ENCODE measurements around the gene PLA2G4A.

Gene PLA2G4A

GRCh38 chr1:186828611-186829454 lies at the start of gene PLA2G4A:
Gene PLA2G4A (plus strand): TSS chr1:186828949. CDS start chr1:186854355, 25,406 bp downstream.
- DNase-seq (ENCODE audit: low spot score), result peak; percentile 31

- DNase-seq (ENCODE audit: low spot score), result no peak
Measured at GRCh38 chr1:186780076-186780475, 48.7 kb upstream of the PLA2G4A start.

GRCh38 chr1:186781730-186782129 lies 47.0 kb upstream of the PLA2G4A start:
- no peak for DNase-seq (ENCODE audit: low spot score)

- no peak for DNase-seq (ENCODE audit: low spot score)
Measured at GRCh38 chr1:186782791-186783190, 46.0 kb upstream of the PLA2G4A start.

DNA sequence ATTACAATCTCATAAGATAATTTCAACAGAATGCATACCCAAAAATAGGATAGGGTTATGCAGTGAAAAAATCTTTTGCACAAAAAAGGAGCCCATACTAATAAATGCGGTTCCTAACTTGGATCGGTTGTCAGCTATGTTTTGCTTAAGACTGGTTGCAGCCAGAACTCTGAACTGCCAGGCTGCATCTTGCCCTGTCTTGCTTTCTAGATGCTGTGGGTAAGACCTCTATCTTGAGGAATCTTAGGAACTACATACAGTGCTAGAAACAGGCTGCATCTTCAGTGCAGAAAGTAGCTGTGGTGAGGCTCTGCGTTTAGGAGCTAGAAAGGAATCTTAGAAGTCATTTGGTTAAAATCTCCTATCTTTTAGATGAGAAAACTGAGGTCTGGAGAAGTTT lies 45.6 kb upstream of the PLA2G4A start:
- DNase-seq (ENCODE audit: low spot score), result no peak

DNA sequence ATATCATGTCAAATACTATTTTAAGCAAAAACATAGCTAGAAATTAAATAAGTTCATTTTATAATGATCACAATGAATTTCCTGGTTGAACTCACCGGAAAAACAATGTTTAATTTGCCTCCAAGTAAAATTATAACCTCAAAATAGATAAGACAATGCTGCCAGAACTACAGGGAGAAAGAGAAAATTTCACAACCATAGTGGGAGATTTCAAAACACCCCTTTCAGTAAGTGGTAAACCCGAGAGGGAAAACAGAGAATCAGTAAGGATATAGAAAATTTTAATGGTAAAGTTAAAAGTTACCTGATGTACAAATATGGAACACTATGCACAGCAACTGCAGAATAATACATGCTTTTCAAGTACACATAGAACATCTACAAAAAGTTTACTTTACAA lies 43.2 kb upstream of the PLA2G4A start:
- DNase-seq (ENCODE audit: low spot score), result no peak

GRCh38 chr1:186790101-186790500 lies 38.6 kb upstream of the PLA2G4A start:
- DNase-seq (ENCODE audit: low spot score), result no peak

- no peak for DNase-seq (ENCODE audit: low spot score)
Measured at GRCh38 chr1:186792870-186793581, 35.7 kb upstream of the PLA2G4A start.

DNA sequence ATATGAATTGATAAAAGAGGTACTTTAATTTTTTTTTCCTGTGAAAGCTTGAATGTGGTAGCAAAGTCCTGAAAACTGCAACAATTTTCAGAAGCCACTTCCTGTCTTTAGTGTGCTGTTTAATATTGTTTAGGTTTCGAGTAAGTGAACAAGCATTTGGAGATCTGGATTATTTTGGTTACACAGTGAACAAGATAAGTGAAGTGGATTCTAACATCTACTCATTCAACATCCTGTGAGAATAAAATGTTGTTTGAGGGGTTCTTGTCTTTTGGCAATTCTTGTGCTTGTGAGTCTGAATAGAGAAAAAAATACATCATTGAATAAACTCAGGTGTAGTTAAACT lies 35.2 kb upstream of the PLA2G4A start:
- no peak for DNase-seq (ENCODE audit: low spot score)

DNA sequence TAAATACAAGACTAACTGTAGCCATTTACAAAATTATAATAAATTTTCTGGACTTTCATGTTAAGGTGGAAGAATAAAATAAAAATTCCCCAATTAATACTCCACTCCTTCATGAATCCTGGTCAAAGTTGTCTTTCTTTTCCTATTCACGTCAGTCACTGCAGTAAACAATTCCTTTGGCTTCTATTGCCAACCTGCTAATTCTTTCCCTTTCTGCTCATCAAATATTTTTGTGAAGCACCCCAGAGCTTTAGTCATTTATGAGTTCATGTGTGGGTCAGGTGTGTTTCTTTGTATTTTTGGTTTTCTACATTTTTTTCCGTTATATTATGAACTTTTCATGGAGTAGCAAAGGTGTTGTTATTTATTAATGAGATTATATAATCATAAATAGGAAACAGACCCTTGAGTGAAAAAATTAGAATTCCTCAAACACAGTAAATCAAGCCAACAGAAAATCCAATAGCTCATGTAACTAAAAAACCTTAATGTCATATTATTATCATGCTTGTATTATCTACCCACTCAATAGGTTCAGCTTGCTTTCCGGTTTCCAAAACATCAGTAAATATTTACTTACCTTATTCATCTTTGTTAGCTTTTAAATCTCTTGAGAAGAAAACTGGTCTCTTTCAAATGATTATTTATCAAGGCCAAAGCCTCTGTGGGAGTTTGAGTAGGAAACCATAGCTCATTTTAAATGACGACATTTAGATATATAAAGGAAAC lies 29.6 kb upstream of the PLA2G4A start:
- no peak for DNase-seq (ENCODE audit: low spot score)

DNA sequence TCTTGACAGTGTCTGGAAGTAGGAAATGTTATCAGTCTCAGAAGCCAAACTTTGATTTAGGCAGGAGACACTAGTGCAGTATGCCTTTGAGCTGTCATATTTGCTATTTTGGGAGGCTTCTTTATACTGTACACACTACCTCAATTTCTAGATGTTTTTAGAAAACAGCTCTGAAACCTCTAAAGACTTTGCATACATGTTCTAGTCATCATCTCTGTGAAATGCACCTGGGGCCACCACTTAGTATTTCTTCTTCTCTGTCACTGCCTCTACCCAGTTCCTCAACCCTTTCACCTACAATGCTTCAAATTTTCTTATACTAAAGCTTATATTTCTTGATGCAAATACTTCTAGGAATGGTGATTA lies 29.1 kb upstream of the PLA2G4A start:
- DNase-seq (ENCODE audit: low spot score), result no peak

DNA sequence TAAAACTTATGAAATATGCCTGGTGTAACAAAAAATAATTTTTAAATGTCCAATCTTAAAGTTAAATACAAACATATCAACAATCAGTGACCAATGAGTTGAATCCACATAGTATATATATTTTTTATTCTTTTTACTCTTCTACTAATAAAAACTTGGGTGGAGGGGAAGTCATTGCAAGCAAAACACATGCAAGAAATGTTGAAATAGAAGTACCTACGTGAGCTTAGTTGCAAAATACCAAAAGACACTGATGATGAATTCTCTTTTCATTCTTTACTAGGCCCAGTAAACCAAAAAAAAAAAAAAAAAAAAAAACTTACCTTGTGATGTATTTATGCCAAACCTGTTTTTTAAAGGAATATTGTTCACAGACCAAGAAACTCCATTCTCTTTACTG lies 26.4 kb upstream of the PLA2G4A start:
- DNase-seq (ENCODE audit: low spot score), result no peak

DNA sequence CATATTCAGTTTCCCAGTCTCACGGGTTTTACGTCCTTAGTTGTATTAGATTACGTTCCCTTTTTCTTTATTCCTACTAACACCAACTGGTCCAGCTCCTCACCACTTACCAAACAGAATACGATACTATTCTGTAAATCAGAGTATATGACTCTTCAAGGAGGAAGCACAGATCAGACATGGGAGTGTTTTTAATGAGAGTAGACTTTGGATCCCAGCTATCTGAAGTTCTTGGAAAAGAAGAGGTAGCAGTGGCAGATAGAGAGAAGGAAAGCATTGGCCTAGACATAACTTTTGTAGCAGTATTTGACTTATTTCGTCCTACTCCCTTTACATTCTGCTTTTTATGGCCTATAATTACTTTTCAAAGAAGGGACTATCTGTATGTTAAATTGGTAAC lies 24.1 kb upstream of the PLA2G4A start:
- no peak for DNase-seq (ENCODE audit: low spot score)

DNA sequence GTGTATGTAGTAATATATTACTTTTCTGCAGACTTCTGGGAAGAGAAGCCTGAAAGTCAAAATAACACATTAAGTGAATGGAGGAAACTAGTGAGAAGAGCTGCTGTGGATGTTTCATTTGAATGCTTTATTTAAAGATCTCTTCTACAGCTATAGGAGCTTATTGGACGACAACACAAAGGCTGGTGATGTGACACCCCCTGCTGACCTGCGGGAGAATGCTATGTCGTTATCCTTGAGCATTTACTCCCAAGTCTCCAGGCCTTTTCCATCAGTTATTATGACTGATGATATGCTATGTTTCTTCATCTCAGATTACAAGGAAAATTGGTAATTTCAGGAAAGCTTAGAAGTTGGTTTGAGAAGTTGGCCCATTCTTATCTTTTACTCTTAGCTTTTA lies 22.3 kb upstream of the PLA2G4A start:
- DNase-seq (ENCODE audit: low spot score), result no peak

DNA sequence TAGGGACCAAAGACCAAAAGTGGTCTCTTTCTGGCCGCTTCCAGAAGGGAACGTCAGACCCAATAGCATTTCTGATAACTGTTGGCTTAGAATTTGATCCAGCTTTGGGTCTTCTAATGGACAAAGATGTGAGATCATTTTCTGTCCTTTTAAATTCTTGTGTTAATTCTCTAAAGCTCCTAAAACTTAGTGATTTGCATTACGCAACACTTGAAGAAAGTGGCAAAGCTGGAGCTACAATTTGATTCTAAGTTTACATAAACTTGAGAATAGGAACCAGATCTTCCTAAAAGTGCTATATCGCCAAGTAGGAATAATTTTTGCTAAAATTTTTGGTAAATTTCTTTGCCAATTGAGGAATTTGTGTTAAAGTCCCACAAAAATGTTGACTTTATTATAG lies 21.6 kb upstream of the PLA2G4A start:
- no peak for DNase-seq (ENCODE audit: low spot score)

DNA sequence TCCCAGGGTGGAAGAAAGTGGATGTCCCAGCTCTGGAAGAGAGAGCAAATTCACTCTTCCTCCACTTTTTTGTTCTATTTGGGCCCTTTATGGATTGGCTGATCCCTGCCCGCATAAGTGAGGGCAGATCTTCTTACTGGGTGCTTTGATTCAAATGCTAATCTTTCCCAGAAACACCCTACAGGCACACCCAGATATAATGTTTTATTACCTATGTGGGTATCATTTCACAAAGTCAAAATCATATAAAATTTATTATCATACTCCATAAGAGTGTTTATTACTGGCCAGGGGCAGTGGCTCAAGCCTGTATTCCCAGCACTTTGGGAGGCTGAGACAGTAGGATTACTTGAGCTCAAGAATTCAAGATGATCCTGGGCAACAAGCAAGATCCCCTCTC lies 16.9 kb upstream of the PLA2G4A start:
- no peak for DNase-seq (ENCODE audit: low spot score)

DNA sequence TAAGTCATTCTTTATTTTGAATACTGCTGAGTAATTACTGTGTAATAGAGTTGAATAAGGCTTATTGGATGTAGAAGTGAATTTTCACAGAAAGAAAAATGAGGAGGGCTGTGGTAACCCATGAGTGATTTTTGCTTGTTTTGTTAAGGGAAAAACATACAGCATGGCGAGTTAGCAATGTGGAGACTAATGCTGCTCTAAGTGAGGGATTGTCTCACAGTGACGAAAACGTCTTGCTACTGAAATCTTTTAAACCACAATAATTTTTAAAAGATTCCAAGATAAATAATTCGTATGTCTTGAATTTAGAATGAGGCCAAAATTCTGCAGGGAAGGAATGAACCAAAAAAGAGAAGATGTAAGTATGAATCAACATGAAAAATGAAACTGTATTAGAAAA lies 16.2 kb upstream of the PLA2G4A start:
- no peak for DNase-seq (ENCODE audit: low spot score)

DNA sequence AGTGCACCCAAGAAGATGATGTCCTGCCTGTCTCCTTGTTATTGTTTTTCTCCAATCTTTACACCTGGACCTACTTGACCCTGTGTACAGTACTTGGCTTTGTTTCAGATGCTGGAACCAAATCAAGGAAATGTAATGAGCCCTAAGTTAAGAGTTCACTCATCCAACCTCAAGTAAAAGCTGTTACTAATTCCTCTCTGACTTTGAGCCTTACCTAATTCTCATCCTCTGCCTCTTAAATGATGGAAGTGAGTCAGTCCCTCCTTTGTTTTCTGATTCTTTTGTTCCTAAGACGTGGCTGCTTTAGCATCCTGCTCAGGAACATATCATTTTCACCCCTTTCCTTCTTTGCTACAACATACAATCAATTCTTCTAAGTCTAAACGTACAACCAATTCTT lies 15.3 kb upstream of the PLA2G4A start:
- DNase-seq (ENCODE audit: low spot score), result no peak

GRCh38 chr1:186819126-186819525 lies 9.6 kb upstream of the PLA2G4A start:
- no peak for DNase-seq (ENCODE audit: low spot score)

DNA sequence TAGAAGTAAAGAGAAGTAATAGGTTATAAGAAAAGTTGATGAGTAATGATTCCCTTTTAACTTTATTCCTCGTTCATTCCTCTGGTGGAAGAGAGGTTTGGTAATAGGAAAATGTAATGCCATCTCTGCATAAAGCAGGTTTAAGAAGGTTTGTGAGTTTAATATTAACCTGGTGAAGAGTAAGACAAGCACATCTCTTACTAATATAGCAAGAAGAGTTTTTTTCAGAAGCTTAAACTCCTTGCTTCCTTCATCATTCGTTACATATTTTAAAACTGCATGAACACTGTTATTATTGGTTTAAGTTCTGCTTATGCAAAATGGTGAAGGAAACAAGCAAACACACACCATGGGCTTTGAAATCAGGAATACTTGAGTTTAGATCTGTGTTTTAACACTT lies 9.2 kb upstream of the PLA2G4A start:
- DNase-seq (ENCODE audit: low spot score), result no peak

DNA sequence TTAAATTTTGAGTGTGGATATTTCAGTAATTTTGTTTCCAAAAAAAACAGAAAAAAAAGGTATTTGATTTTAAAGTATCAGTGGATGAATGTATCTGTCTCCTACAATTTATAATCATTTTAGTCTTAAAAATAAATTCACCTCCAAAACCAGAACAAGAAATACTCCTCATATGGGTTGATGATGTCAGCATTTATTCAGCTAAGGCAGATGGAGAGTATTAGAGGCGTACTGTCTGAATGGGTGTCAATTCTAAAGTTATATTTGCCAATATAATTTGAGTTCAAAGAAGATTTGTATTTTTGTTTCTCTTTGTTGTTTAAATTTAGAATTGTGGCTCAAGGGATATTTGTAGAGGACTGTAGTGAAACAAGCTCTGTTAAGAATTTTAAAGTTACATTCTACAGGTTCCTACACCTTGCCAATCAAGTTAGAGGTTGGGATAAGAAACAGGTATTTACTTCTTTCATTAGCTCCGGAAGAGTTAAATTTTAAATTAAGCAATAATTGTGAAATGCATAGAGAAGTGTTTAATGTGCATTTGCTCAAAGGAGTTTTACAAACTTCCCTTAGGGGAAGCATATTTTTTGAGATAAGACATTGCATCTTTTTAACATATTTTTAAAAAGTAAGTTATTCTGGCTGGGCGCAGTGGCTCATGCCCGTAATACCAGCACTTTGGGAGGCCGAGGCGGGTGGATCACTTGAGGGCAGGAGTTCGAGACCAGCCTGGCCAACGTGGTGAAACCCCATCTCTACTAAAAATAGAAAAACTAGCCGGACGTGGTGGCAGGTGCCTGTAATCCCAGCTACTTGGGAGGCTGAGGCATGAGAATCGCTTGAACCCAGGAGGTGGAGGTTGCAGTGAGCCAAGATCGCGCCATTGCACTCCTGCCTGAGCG lies 1.2 kb downstream of the PLA2G4A start:
- peak; percentile 4 for DNase-seq (ENCODE audit: low spot score)

DNA sequence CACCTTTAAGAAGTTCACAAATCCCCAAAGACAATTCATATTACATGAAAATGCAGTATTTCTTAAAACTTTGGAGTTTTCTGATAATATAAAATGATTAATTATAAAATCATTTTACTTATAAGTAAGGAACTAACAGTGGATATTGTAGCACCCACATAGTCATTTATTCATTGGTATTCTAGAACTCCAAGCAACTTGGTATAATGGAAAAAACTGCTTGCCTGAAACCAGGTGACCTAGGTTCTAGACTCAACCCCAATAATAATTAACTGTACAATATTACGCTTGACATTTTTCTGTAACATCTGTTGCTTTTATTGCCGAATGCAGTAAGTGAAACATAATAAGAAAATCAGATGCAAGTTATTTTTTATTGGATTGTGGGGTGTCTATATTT lies 2.4 kb downstream of the PLA2G4A start:
- no peak for DNase-seq (ENCODE audit: low spot score)

All from hematopoietic multipotent progenitor cell treated with erythropoietin and hydrocortisone succinate and interleukin-3 and kit ligand, for 15 days (in vitro differentiated cells).